Endothelial cell of umbilical vein (primary cell): ENCODE data around the gene MGLL. TPM values are rescaled to one million over a fixed set of nuclear protein-coding genes. Genes with fewer than 3 reads are reported as not detected.
A peak's percentile ranks its signal among the peaks of the same experiment; 100 is the strongest.

Experiments
- BruUV-seq: library from RNA; stranded (reverse); fragments of 400-500 nt; replicated peaks from 2 replicates; lab custom pipeline; 2021; lab: Mats Ljungman, UMichigan
- CTCF ChIA-PET: fragments of 300-600, 350-600 bp; sonication (Branson Sonifier 250); formaldehyde crosslinking; loops from one replicate; lab custom pipeline; 2021; ENCODE audit warnings: antibody characterized with exemption, inconsistent platforms; lab: Charles Lee
- POLR2A ChIA-PET: fragments of 300-600, 350-600 bp; sonication (Branson Sonifier 250); formaldehyde crosslinking; loops from one replicate; lab custom pipeline; 2021; ENCODE audit warnings: antibody characterized with exemption, inconsistent platforms; lab: Charles Lee
- DNase-seq: peaks from one replicate; pipeline ENCODE4 v3.0.0-alpha.2; 2011; ENCODE audit warnings: low read depth, low spot score
- FAIRE-seq: peaks from 2 replicates; lab custom pipeline; 2011; peaks lifted over from hg19 to GRCh38; lab: Jason Lieb, UNC
- H2AFZ ChIP-seq: 2 replicates; pipeline ENCODE4 v1.6.0; 2012; ENCODE audit warnings: low read depth, low read length, control low read depth, inconsistent platforms
- H3K27ac ChIP-seq: 2 replicates; pipeline ENCODE4 v1.5.1; 2011; ENCODE audit warnings: low read depth, mild to moderate bottlenecking, control low read depth, low read length, moderate library complexity; ENCODE audit not compliant: insufficient read depth
- H3K27me3 ChIP-seq, 2 experiments: 2 replicates each; pipeline versions ENCODE4 v1.6.0 to v1.6.1; 2011; ENCODE audit warnings: low read length in 2 of 2, mixed read lengths in 1 of 2; ENCODE audit not compliant: control insufficient read depth in 2 of 2, insufficient read depth in 2 of 2
- H3K36me3 ChIP-seq, 2 experiments: 2 replicates in 1 of 2; 3 replicates in 1 of 2; pipeline ENCODE4 v1.5.1; 2011; ENCODE audit warnings: low read length in 2 of 2, mild to moderate bottlenecking in 1 of 2, moderate library complexity in 1 of 2; ENCODE audit not compliant: control insufficient read depth in 2 of 2, insufficient read depth in 2 of 2; ENCODE audit errors: extremely low read depth in 1 of 2
- H3K4me1 ChIP-seq: 3 replicates; pipeline ENCODE4 v1.5.1; 2011; ENCODE audit warnings: mild to moderate bottlenecking, low read length; ENCODE audit not compliant: control insufficient read depth, insufficient read depth; ENCODE audit errors: extremely low read depth
- H3K4me2 ChIP-seq: 2 replicates; pipeline ENCODE4 v1.6.1; 2011; ENCODE audit warnings: low read length, control low read depth, mixed read lengths; ENCODE audit not compliant: insufficient read depth
- H3K4me3 ChIP-seq, 3 experiments: fragments of 200-600 bp in 1 of 3; sonication (generic), shearing (Covaris generic) in 1 of 3; replicated peaks in 1 of 3; 2 replicates each; pipeline ENCODE4 v1.5.1; 2011 to 2016; ENCODE audit warnings: control low read depth in 3 of 3, low read length in 3 of 3, mild to moderate bottlenecking in 2 of 3, inconsistent platforms in 1 of 3, low read depth in 1 of 3, moderate library complexity in 1 of 3; ENCODE audit not compliant: insufficient read depth in 1 of 3
- H3K79me2 ChIP-seq: 2 replicates; pipeline ENCODE4 v1.6.0; 2012; ENCODE audit warnings: low read length, inconsistent platforms; ENCODE audit not compliant: control insufficient read depth, insufficient read depth
- H3K9ac ChIP-seq: replicated peaks from 2 replicates; pipeline ENCODE3; 2011; ENCODE audit warnings: low read length, control low read depth; ENCODE audit not compliant: insufficient read depth; ENCODE audit errors: extremely low read depth
- H3K9me1 ChIP-seq: replicated peaks from 3 replicates; pipeline ENCODE4 v1.6.0; 2011; ENCODE audit warnings: mild to moderate bottlenecking, low read length; ENCODE audit not compliant: control insufficient read depth, insufficient read depth; ENCODE audit errors: extremely low read depth
- H3K9me3 ChIP-seq: replicated peaks from 2 replicates; pipeline ENCODE4 v1.5.1; 2012; ENCODE audit warnings: low read length, inconsistent platforms; ENCODE audit not compliant: control insufficient read depth, insufficient read depth
- H4K20me1 ChIP-seq: replicated peaks from 2 replicates; pipeline ENCODE3; 2011; ENCODE audit warnings: mild to moderate bottlenecking, low read length; ENCODE audit not compliant: control insufficient read depth, insufficient read depth; ENCODE audit errors: extremely low read depth
- FOS ChIP-seq: IDR thresholded peaks from 2 replicates; pipeline ENCODE4 v1.6.1; 2011; ENCODE audit warnings: mild to moderate bottlenecking, low read length, moderate library complexity, borderline replicate concordance; ENCODE audit not compliant: insufficient read depth
- JUN ChIP-seq: IDR thresholded peaks from 2 replicates; pipeline ENCODE4 v1.6.1; 2011; ENCODE audit warnings: borderline replicate concordance, low read depth; ENCODE audit not compliant: insufficient read length, insufficient read depth
- POLR2A ChIP-seq: IDR thresholded peaks from 2 replicates; pipeline ENCODE4 v1.6.1; 2012; ENCODE audit warnings: low read depth, mild to moderate bottlenecking, control low read depth, low read length
- dilution Hi-C: fragments of 300-500 bp; cut with MboI; formaldehyde crosslinking; loops from one replicate; pipeline ENCODE4 v1.15.0; 2019; ENCODE audit warnings: low sequenced_read_pairs; ENCODE audit not compliant: extremely low pct_ligation_motif_present
- intact Hi-C: fragments of 100-400 bp; cut with micrococcal nuclease; formaldehyde crosslinking; loops from one replicate; pipeline ENCODE4 v1.10.0; 2022
- polyA plus RNA-seq, 4 experiments: library from polyadenylated mRNA; depleted of rRNA in 3 of 4; stranded (reverse) in 3 of 4; unstranded in 1 of 4; fragments of >200 nt; gene quantifications; 2 replicates each; pipeline versions ENCODE4 v1.2.1 to v1.2.3, GENCODE V29; 2011 to 2012; ENCODE audit warnings: missing spikeins in 1 of 4
- total RNA-seq: library from RNA; stranded (reverse); gene quantifications from 2 replicates; pipeline ENCODE4 v1.2.3, GENCODE V29; 2021
- TF ChIP-seq, protein P1 (sequence below): IDR thresholded peaks from 2 replicates; pipeline ENCODE4 v1.6.1; 2011; ENCODE audit not compliant: insufficient read depth, insufficient read length
- TF ChIP-seq, protein P2 (sequence below), 2 donors: IDR thresholded peaks; 1 replicate in 1 of 2; 2 replicates in 1 of 2; pipeline ENCODE4 v1.5.1; 2011; ENCODE audit warnings: low read length in 2 of 2, mild to moderate bottlenecking in 2 of 2, moderate library complexity in 2 of 2, control low read depth in 1 of 2, inconsistent platforms in 1 of 2, low read depth in 1 of 2; ENCODE audit not compliant: insufficient read depth in 1 of 2; ENCODE audit errors: extremely low read depth in 1 of 2

The MGLL gene
- total and polyA plus RNA-seq, 2 donors (not counting 3 experiments of a cell fraction or from before 2014, with no cell fraction given): 30.7 to 60.2 TPM

DNA sequence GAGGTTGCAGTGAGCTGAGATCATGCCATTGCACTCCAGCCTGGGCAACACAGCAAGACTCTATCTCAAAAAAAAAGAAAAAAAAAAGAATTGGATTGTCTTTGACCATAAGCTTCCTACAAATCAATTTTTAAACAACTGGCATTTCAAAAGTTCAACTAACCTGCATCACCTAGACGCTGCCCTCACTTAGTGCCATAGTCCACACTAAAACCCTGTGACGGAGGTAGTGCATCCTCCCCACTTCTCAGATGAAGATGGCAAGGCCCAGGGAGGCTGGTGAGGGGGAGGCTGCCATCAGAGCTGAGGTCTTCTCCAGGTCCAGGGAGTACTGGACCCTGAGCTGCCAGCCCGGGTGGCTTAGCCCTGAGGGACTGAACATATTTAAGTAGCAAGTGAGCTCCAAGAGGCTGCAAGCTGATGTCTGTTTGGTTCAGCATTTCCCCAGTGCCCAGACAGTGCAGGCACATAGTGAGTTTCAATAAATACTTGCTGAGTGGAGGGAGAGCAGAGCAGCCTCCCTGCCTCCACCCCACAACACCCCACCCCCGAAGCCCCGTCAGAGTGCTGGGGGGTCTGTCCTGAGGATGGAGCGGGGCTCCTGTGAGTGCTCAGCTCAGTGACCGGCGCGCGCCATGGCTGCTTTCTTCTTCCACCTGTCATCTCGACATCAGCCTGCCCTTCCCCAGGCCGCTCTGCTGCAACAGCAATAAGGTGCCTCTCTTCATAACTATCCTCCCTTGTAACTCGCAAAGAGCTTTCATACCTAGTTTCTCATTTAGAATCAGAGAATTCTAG is 52.8 kb downstream of the MGLL start:
- no peaks in the 10 kb centered on the region for H3K9me1 ChIP-seq
- no peak overlapping the region for H2AFZ ChIP-seq
- POLR2A ChIA-PET: no interaction called here
- H3K79me2 ChIP-seq: peaks cover 48% of the 10 kb centered on the region
- no peak overlapping the region for H3K4me2 ChIP-seq
- H3K9ac ChIP-seq: no peak overlapping the region
- H3K27me3 ChIP-seq: no peaks in the 10 kb centered on the region
- H4K20me1 ChIP-seq: no peaks in the 10 kb centered on the region
- DNase-seq (no peak), FAIRE-seq (no peak)
- CTCF ChIA-PET: interaction anchor here (1.2 to 2.1 kb wide), 6 partner anchors 10 to 73 kb away, joined by 3 to 5 read pairs (median 4); partner anchors contain the start of gene MGLL
- TF ChIP-seq, protein P1, sequence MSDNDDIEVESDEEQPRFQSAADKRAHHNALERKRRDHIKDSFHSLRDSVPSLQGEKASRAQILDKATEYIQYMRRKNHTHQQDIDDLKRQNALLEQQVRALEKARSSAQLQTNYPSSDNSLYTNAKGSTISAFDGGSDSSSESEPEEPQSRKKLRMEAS: no peak
- TF ChIP-seq JUN: no peak
- TF ChIP-seq, protein P2, sequence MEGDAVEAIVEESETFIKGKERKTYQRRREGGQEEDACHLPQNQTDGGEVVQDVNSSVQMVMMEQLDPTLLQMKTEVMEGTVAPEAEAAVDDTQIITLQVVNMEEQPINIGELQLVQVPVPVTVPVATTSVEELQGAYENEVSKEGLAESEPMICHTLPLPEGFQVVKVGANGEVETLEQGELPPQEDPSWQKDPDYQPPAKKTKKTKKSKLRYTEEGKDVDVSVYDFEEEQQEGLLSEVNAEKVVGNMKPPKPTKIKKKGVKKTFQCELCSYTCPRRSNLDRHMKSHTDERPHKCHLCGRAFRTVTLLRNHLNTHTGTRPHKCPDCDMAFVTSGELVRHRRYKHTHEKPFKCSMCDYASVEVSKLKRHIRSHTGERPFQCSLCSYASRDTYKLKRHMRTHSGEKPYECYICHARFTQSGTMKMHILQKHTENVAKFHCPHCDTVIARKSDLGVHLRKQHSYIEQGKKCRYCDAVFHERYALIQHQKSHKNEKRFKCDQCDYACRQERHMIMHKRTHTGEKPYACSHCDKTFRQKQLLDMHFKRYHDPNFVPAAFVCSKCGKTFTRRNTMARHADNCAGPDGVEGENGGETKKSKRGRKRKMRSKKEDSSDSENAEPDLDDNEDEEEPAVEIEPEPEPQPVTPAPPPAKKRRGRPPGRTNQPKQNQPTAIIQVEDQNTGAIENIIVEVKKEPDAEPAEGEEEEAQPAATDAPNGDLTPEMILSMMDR (IDR thresholded peaks at IDR 0.05; ENCODE audit: extremely low read depth in 1 of 2, insufficient read depth in 1 of 2, low read depth in 1 of 2, low read length in 2 of 2): no peak
- TF ChIP-seq POLR2A: no peak
- TF ChIP-seq FOS: no peak
- H3K4me3 ChIP-seq: no peak overlapping the region
- peaks cover 25% of the 10 kb centered on the region for H3K4me1 ChIP-seq
- BruUV-seq: no TSS peak
- H3K9me3 ChIP-seq: no peaks in the 10 kb centered on the region
- H3K27ac ChIP-seq: peak overlapping the region; percentile 81
- intact Hi-C loops: loop anchor here (2.0 kb wide), 1 partner anchor 21 kb away; no protein-coding TSS in a partner anchor
- no peaks in the 10 kb centered on the region for H3K36me3 ChIP-seq
- dilution Hi-C loops: no loop called here
